AG09309 (cell line): ENCODE data around the gene CACNG7.

Experiments
- DNase-seq: peaks from one replicate; pipeline ENCODE4 v3.0.0-alpha.2; 2010; ENCODE audit warnings: low read depth
- H3K4me3 ChIP-seq: 2 replicates; pipeline ENCODE4 v1.5.1; 2011; ENCODE audit warnings: mild to moderate bottlenecking, low read depth, low read length, moderate library complexity; ENCODE audit not compliant: control insufficient read depth
- CTCF ChIP-seq: IDR thresholded peaks from 2 replicates; pipeline ENCODE4 v1.5.1; 2011; ENCODE audit warnings: mild to moderate bottlenecking, low read depth, low read length, inconsistent platforms; ENCODE audit not compliant: insufficient read depth, control insufficient read depth; ENCODE audit errors: missing control alignments

CACNG7 gene

GRCh38 chr19:53993448-53993847 lies 84.4 kb downstream of the CACNG7 start:
- TF ChIP-seq CTCF, result no peak
- no peak overlapping the region for H3K4me3 ChIP-seq
- DNase-seq, result no peak
